Fibroblast of skin of abdomen (primary cell): ENCODE results near the gene TSPAN9.

Experiments
- DNase-seq: peaks from one replicate; pipeline ENCODE4 v3.0.0-alpha.2; 2013

TSPAN9 gene

DNA sequence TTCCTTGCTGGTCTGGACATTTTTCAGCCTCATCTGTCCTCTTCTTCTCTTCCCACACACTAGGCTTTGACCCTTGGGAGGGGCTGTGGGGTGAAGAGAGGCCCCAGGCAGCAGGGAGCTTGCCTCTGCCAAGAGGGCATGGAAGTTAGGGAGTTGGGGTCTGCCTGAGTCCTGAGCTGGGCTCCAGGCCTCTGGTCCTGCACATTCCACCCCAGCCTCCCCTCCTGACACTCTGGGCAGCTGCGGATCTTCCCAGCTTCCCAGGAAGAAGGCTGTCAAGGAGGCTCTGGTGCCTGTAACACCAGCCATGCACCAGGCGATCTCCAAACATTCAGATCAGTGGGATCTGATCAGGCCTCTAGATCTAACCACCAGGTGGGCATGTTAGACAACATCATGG, 244.7 kb downstream of the TSPAN9 start:
- DNase-seq, result no peak

DNA sequence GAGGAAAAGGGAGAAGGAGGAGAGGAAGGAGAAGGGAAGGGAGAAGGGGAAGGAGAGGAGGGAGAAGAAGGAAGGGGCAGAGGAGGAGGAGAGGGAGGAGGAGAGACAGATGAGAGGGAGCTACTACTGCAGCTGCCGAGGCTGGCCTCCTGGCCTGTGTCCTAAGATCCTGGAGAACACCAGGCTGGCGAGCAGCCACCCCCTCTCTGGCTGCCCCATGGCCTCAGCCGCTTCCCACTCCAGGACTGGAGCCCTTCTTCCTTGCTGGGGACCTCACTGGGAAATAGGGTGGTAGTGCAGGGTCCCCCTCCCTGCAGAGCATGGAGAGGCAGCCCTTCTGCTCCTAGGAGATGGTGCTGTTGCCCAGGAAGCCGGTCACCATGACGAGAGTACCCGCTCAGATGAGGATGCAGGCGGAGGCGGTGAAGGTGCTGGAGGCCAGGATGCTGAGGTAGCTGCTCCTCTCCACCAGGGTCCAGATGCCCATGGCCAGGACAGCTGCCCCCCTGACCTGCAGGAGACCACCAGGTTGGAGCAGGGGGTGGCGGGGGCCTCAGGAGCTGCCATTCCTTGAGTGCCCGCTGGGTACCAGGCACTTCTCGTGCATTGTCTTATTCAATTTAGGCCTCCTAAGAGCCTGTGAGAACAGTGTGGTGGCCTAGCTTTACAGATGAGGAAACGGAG, 246.0 kb downstream of the TSPAN9 start:
- DNase-seq, result no peak

DNA sequence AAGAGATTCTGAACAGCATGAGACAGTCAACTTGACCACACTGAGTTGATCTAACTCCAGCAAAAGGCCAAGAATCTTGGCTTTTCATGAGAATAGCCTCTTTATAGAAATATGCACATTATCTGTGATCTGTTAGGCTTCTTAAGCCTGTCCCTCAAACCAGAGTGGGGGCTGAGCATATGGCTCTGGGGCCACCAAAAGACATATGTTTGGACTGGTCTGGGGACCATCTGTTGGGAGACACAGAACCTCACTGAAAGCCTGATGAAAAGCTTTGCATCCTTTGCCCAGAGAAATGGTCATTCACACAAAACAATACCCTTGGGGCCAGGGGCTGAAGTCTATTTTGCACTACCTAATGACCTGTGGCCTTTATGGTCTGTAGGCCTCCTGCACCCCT, 248.6 kb downstream of the TSPAN9 start:
- no peak for DNase-seq

DNA sequence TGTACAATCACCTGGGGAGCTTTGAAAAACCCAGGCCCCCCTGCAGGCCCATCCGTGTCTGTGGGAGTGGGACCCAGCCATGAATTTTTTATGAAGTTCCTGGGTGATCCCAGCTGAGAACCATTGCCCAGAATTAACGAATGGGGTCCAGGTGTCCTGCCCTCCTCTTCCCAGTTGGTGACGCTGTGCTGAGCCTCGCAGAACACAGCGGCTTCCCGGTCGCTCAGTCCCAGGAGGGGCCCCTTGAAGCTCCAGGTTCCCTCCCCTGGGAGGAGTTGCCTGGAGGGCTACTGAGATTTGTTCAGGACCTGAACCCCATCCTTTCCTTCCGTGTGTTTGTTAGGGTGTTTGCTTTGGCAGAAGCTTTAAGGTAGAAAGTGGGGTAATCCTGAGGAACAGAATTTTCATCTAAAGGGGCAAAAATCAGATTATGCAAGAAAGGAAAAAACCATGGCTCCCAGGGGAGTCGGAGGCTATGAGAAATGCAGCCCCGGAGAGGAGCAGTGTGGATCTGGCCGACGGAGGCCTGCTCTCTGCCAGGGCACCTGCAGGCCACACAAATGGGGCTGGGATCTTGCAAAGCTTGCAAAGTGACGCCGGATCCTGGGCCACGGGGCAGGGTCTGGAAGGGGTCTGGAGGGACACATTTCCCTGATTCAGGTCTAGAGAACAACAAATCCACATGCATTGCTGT, 249.1 kb downstream of the TSPAN9 start:
- no peak for DNase-seq

DNA sequence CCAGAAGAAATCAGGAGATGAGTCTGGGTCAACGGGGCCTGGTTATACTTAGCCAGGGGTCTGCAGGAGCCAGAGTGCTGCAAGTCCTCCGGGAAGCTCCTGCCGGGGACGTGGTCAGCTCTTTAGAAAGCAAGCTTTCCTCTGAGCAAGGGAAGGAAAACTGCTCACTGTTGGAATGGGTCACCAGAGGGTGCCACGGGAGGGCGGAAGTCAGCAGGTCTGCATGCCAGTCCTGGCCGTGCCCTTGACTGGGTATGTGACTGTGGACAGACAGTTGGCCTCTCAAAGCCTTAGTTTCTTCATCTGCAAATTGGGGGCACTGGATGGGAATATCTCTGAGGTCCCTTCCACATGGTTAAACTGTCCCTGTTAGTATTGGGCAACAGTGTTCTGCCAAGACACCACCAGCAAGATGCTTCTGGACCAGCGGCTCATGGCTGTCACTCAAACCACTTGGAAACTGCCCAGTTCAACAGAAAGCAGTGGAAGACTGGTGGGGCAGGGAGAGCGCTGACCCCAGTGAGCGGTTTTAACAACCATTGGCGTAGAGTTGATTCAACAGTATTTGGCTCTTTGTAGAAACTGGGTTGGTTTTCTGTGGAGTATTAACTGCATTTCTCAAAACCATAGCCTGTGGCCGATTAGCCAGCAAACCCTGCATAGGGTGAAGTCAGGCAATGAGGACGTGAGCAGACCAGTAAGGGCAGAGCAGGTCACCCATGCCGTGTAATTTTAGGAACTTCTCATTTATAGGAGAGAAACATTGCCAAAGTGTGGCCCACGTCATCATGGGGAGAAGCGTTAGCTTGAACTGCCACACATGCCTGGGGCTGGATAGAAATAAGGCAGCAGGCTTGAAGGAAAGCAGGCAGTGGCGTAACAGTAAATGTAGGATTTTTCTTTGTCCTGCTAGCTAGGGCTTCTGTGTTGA, 249.9 kb downstream of the TSPAN9 start:
- no peak for DNase-seq

DNA sequence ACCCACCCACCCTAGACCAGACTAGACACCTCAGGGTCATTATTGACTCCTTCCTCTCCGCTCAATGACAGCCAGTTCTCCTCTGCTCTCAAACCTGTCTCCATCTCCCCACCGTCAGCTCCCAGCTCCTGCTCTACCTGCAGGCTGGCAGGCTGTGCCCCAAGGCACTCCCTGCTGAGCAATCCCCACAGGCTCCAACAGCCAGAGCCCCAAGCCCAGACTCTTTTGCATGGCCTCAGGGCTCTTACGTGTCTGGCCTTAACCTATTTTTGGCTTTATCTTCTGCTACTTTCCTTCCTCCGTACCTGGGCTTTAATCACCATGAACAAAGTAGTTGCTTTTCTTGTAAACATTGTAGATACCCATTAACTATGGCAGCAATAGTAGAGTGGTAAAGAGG, 250.9 kb downstream of the TSPAN9 start:
- DNase-seq, result no peak

DNA sequence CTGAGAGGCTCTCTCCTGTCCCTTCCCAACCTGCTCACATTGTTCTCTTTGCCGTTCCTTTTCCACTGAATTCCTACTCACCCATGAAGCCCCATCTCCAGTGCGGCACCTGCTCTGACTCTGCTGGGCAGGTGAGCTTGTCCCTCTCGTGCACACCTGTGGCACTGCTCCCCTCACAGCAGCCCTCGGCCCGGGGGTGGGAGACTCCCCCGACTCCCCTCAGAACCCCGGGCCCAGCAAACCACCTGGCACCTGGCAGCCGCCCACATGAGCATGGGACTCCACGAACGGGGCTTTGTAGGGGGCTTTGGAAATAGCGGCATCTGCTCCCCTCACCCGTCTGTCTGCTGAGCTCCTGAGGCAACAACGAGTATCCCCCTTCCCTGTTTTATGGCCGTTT, 251.4 kb downstream of the TSPAN9 start:
- DNase-seq, result no peak

DNA sequence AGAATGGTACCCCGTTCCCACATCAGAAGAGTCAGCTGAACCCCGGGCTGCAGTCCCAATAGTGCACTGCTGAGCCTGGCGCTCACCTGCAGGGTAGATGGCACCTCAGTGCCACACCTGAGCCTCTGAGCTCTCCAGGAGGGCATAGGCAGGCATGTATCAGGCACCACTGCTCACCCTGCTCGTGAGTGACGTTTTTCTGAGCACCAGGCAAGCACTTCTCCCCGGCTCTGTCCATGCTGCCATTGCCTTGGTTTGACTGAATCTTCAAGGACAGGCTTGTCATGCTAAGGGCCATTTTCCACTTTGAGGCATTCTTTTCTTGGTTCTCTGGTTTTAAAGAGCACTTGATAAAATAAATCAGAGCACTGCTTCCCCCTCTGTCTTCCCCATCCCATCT, 252.2 kb downstream of the TSPAN9 start:
- DNase-seq, result no peak

DNA sequence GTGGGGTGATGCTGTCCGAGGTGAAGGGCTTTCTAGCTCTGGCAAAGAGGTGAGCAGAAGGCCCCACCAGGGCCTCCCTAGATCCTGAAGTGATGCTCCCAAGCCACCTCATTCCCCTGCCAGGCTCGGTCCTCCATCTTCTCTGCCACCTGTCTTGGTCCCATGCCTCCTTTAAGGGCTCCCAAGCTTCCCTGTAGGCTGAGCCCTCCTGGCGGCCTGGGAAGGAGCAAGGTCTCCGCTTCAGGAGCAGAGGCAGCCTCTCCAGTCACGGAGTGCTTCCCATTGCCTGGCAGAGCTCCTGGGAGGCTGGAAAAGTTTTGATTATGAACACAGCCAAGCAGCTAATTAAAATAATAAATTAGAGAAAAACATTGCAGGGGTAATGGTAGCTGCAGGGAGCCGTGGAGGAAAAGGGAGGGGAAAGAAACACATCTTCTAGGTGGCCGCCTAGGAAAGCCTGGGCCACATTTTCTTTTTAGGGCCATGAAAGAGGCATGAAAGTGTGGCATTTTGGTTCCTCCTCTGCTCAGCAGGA, 253.9 kb downstream of the TSPAN9 start:
- DNase-seq, result no peak

DNA sequence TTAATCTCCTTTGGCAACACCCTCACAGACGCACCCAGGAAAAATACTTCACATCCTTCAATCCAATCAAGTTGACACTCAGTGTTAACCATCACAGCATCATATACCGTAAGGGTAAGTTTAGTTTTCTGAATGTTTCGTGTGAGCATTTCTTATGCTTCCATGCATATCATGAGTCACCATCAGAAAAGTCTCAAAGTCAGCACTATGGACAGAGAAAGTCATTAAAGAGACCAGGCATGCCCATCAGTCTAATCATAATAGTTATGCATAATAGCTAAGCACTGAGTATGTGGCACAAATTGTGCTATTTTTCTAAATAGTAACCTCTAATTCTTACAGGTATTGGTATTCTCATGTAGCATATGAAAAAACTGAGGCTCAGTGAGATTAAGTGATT, 255.0 kb downstream of the TSPAN9 start:
- DNase-seq, result no peak

DNA sequence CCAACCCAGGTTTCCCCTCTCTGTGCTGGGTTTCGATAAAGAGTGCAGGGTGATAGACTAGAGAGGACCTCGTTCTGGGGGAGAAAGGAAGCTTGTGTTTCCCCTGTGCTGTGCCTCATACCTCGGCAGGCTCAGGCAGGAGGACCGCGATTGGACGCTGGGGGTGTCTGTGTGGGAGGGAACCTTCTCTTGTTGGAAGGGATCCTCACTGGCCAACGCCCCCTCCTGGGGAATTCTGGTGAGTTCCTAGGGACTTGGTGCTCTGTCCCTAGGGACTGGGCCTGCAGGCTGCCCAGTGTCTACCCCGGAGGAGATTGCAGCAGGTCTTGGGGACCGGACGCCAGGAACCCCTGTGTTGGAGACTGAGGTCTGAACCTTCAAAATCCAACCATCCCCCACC, 256.4 kb downstream of the TSPAN9 start:
- DNase-seq, result no peak

DNA sequence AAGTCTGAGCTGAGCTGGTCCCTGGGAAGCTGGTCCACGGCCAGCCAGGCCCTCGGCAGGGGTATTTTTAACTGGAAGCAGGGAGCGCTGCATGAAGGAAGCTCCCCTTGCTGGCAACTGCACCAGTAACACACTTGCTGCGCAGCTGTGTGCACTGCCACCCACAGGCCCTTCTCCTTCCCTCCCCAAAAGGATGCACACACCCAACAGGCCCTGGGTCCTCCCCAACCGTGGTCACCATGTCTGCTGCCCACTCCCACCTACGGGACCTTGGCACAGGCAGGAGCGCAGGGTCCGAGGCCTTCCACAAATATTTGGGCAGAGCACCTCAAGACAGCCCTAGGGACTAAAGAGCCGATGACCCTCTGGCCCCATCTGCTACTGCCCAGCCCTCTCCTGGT, 256.8 kb downstream of the TSPAN9 start:
- no peak for DNase-seq

DNA sequence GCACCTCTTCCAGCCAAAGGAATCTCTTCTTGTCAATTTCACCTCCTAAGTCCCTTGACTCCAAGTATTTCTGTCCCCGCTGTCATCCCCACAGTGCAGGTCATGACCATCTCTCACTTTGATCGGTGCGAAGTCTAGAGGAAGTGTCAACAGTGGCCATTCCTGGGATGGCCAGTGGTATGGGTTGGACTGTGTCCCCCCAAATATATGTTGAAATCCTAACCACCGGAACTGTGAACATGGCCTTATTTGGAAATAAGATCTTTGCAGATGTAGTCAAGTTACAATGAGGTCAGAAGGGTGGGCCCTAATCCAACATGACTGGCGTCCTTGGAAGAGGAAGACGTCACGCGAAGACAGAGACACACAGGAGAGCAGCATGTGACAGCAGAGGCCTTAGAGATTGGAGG, 257.9 kb downstream of the TSPAN9 start:
- DNase-seq, result no peak
